Fibroblast of lung (primary cell): ENCODE results near the gene TMEM109.

ENCODE experiments used
- EZH2 ChIP-seq: IDR thresholded peaks from 2 replicates; pipeline ENCODE4 v1.5.1; 2012; ENCODE audit warnings: low read length, control low read depth, mild to moderate bottlenecking; ENCODE audit errors: missing control alignments
- TF ChIP-seq, protein P1 (sequence below), 2 donors: IDR thresholded peaks in 1 of 2; conservative IDR thresholded peaks in 1 of 2; 1 replicate in 1 of 2; 2 replicates in 1 of 2; pipeline ENCODE4 v1.5.1; 2011 to 2012; ENCODE audit warnings: low read length in 2 of 2, control low read depth in 1 of 2, inconsistent platforms in 1 of 2, low read depth in 1 of 2, mild to moderate bottlenecking in 1 of 2

DNA sequence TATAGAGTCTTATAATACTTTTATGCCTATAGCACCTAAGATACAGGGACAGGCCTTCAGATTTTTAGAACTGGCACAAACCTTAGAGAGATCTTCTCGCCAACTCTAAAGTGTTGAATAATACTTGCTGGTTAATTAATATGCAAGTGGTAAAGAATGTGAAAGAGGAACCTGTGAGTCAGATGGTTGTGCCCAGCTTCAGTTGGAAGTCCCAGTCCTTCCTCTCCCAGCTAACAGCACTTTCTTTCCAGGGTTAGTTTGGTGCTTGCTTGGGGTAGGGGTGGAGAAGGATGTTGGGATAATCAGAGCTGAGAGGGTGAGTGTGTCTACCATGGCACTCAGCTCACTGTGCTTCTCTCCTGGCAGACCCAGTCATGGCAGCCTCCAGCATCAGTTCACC is 5.4 kb downstream of the TMEM109 start:
- TF ChIP-seq, protein P1, sequence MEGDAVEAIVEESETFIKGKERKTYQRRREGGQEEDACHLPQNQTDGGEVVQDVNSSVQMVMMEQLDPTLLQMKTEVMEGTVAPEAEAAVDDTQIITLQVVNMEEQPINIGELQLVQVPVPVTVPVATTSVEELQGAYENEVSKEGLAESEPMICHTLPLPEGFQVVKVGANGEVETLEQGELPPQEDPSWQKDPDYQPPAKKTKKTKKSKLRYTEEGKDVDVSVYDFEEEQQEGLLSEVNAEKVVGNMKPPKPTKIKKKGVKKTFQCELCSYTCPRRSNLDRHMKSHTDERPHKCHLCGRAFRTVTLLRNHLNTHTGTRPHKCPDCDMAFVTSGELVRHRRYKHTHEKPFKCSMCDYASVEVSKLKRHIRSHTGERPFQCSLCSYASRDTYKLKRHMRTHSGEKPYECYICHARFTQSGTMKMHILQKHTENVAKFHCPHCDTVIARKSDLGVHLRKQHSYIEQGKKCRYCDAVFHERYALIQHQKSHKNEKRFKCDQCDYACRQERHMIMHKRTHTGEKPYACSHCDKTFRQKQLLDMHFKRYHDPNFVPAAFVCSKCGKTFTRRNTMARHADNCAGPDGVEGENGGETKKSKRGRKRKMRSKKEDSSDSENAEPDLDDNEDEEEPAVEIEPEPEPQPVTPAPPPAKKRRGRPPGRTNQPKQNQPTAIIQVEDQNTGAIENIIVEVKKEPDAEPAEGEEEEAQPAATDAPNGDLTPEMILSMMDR (conservative IDR thresholded peaks at IDR 0.05 in 1 of 2, IDR thresholded peaks at IDR 0.05 in 1 of 2; ENCODE audit: low read depth in 1 of 2, low read length in 2 of 2), result no peak
- no peak for TF ChIP-seq EZH2
